Measurements from ENCODE around the gene RABL6. TPM values are rescaled to one million over a fixed set of nuclear protein-coding genes. Genes with fewer than 3 reads are reported as not detected.
"Not testable (repeated sequence)": the region's sequence is repeated elsewhere in the genome, so short reads cannot be mapped to it uniquely, and the experiment has no call there.

The RABL6 gene
- total RNA-seq, 4 donors from 2014 or later = 63.0 to 74.5 (median 71.3) TPM

DNA sequence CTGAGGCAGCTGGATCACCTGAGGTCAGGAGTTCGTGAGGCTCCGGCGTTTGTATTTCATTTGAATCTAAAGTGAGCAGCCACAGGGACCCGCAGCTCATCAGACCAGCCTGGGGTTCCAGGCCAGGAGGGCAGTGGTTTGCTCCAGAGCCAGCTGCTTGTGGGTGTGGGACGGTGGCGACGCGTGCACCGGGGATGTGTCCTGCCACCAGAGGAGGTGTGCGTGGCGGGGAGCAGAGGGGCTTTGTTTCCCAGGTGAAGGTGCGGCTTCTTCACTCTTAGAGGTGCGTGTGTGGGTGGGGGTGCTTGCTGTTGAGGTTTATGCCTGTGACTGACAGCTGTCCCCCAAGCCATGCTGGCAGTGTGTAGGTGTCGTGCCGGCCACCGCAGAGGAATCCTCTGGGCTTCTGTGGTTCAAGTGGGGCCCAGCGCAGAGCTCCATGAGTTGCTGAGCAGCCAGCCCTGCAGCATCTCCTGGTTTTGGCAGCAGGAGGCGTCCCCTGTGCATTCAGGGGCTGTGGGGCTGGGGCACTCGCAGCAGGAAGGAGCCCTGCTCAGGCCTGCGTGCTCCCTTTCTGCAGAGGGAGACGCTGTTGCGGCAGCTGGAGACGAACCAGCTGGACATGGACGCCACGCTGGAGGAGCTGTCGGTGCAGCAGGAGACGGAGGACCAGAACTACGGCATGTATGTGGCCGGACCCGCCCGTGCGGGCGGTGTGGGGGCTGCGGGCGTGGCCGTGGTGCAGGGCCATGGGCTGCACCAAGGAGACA, 27.6 kb downstream of the RABL6 start:
- Histone ChIP-seq H3K9me3 (no peaks in the 10 kb centered on the region), H3K36me3 (peaks cover 0 to 87% (median 6%) of the 10 kb centered on the region in 3 donors), H3K4me3 (no peak overlapping the region), H3K27ac (no peak overlapping the region), H3K4me1 (peaks cover 0 to 6% (median under 1%) of the 10 kb centered on the region in 4 donors), H3K27me3 (no peaks in the 10 kb centered on the region)
- DNase-seq (ENCODE audit: low spot score in 2 of 2) = no peak
- no peak for TF ChIP-seq POLR2A (IDR thresholded peaks at IDR 0.05)
- TF ChIP-seq, protein P1, sequence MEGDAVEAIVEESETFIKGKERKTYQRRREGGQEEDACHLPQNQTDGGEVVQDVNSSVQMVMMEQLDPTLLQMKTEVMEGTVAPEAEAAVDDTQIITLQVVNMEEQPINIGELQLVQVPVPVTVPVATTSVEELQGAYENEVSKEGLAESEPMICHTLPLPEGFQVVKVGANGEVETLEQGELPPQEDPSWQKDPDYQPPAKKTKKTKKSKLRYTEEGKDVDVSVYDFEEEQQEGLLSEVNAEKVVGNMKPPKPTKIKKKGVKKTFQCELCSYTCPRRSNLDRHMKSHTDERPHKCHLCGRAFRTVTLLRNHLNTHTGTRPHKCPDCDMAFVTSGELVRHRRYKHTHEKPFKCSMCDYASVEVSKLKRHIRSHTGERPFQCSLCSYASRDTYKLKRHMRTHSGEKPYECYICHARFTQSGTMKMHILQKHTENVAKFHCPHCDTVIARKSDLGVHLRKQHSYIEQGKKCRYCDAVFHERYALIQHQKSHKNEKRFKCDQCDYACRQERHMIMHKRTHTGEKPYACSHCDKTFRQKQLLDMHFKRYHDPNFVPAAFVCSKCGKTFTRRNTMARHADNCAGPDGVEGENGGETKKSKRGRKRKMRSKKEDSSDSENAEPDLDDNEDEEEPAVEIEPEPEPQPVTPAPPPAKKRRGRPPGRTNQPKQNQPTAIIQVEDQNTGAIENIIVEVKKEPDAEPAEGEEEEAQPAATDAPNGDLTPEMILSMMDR (IDR thresholded peaks at IDR 0.05) = no peak
- 90 to 94% methylated on average over 30 to 34 of the region's 36 CpGs for WGBS, 2 donors

DNA sequence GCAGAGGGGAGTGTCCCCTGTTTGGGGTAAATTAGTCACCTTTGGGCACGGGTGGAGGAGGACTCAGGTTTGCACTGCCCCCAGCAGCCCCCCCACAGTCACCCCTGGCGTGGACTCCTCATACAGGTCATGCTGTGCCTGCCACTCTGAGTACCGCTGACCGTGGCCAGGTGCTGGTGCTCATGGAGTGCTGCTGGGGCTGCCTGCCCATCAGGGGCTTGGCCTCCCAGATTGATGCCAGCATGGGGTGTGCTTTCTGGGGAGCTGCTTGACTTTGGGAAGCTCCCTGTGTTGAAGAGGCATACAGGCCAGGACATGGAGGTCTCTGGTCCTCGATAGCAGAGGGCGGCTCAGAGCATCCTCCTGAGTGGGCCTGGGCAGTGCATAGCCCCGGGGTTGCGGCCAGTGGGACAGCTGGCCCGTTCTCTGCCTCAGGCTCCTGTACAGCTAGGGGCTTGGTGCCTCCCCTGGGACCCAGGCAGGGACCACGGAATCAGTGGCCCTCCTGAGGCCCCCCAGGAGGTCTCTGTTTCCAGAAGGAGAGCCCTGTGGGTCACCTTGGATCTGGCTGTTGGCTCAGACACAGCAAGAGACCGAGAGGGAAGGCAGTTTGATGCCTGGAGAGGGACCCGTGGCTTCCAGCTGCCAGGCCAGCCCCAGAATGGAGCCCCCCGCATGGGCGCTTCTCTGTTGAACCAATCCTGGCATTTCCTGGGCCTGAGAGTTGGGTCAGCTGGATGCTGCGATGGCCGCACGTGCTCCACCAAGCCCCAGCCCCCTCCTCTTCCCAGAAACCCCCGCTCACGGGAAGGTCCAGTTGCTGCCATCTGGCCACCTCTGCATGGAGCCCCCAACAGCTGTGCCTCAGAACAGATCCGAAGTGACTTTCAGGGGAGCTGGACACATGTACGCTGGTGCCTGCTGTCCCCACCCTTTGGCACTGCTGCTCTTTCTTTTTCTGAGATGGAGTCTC, 28.5 kb downstream of the RABL6 start:
- TF ChIP-seq, protein P1 (IDR thresholded peaks at IDR 0.05) = no peak
- TF ChIP-seq EP300 (IDR thresholded peaks at IDR 0.05) = no peak
- no peak for TF ChIP-seq POLR2A (IDR thresholded peaks at IDR 0.05)
- Histone ChIP-seq H3K4me1 (peaks cover 0 to 15% (median 8%) of the 10 kb centered on the region in 4 donors), H3K36me3 (peaks cover 0 to 85% (median 0%) of the 10 kb centered on the region in 3 donors), H3K9me3 (no peaks in the 10 kb centered on the region), H3K4me3 (no peak overlapping the region), H3K27ac (no peak overlapping the region), H3K27me3 (no peaks in the 10 kb centered on the region)
- DNase-seq (ENCODE audit: low spot score in 2 of 2) = no peak
- WGBS, 2 donors = 85 to 98% methylated on average over 13 to 15 of the region's 21 CpGs

DNA sequence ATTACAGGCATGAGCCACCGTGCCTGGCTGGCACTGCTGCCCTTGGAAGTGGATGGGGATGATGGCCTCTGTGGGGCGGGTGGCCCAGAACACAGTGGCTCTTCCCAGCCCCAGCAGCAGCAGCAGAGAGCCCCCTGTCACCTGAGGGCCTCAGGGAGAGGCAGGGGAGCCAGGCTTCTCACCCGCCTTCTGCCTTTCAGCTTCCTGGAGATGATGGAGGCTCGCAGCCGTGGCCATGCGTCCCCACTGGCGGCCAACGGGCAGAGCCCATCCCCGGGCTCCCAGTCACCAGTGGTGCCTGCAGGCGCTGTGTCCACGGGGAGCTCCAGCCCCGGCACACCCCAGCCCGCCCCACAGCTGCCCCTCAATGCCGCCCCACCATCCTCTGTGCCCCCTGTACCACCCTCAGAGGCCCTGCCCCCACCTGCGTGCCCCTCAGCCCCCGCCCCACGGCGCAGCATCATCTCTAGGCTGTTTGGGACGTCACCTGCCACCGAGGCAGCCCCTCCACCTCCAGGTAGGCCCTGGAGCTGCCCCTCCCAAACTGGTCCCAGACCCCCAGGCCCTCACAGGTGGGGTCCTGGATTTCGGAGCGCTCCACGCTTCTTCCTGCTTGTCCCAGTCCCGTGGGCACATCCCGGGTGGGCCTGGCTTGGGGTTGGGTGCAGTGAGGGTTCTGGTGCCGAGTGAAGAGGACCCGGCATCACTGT, 29.6 kb downstream of the RABL6 start:
- Histone ChIP-seq H3K4me3 (no peak overlapping the region), H3K27ac (no peak overlapping the region), H3K4me1 (peaks cover 0 to 26% (median 19%) of the 10 kb centered on the region in 4 donors), H3K27me3 (no peaks in the 10 kb centered on the region), H3K36me3 (peaks cover 0 to 75% (median 0%) of the 10 kb centered on the region in 3 donors), H3K9me3 (no peaks in the 10 kb centered on the region)
- no peak for DNase-seq (ENCODE audit: low spot score in 2 of 2)
- 92 to 93% methylated on average over 21 to 26 of the region's 27 CpGs for WGBS, 2 donors
- TF ChIP-seq EP300 (IDR thresholded peaks at IDR 0.05) (no peak), POLR2A (IDR thresholded peaks at IDR 0.05) (no peak)
- TF ChIP-seq, protein P1 (IDR thresholded peaks at IDR 0.05) = no peak

DNA sequence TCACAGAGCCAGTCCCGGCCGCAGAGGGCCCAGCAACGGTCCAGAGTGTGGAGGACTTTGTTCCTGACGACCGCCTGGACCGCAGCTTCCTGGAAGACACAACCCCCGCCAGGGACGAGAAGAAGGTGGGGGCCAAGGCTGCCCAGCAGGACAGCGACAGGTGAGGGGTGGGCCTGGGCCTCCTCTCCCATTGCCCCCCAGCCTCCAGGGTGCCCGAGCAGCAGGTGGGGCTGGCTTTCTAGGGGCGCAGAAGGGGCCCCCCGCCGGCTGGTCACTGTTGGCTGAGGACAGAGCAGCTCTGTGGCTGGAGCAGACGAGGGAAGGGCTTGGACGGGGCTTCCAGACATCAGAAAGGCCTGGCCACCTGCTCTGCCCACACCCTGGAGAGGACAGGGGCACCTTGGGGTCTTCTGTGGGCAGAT, 30.1 kb downstream of the RABL6 start:
- H3K4me1 ChIP-seq = peaks cover 0 to 31% (median 24%) of the 10 kb centered on the region in 4 donors
- not testable (repeated sequence) for H3K27ac ChIP-seq; H3K27me3 ChIP-seq; H3K9me3 ChIP-seq; DNase-seq (ENCODE audit: low spot score in 2 of 2); H3K4me3 ChIP-seq
- H3K36me3 ChIP-seq = peaks cover 0 to 69% (median 0%) of the 10 kb centered on the region in 3 donors
- WGBS, 2 donors = 84 to 93% methylated on average over 8 to 13 of the region's 15 CpGs
